Heart left ventricle (tissue), 16 donors: Measurements from ENCODE around the gene KISS1R. TPM values are rescaled to one million over a fixed set of nuclear protein-coding genes. Genes with fewer than 3 reads are reported as not detected.

Source experiments
- ATAC-seq, 4 donors: fragments of 200-7000 bp; cut with Tn5 transposase; one replicate each; pipeline ENCODE4 v1.9.1; 2020 to 2022; ENCODE audit warnings: moderate library complexity in 4 of 4, mild to moderate bottlenecking in 3 of 4, moderate number of reproducible peaks in 1 of 4
- DNase-seq, 5 donors: peaks; one replicate each; pipeline ENCODE4 v3.0.0-alpha.2; 2020
- H3K27ac ChIP-seq, 12 donors: fragments of 200-600 bp; sonication (generic) in 4 of 12; one replicate each; pipeline versions ENCODE4 v1.5.0 to v1.8.0; 2016 to 2022; ENCODE audit warnings: mild to moderate bottlenecking in 2 of 12
- H3K27me3 ChIP-seq, 9 donors: fragments of 200-600 bp; sonication (generic) in 2 of 9; one replicate each; pipeline versions ENCODE4 v1.5.1 to v1.8.0; 2016 to 2022; ENCODE audit warnings: mild to moderate bottlenecking in 3 of 9
- H3K36me3 ChIP-seq, 9 donors: fragments of 200-600 bp; sonication (generic) in 2 of 9; one replicate each; pipeline versions ENCODE4 v1.5.0 to v1.8.0; 2018 to 2022; ENCODE audit warnings: mild to moderate bottlenecking in 2 of 9
- H3K4me1 ChIP-seq, 12 donors: fragments of 200-600 bp; sonication (generic) in 4 of 12; one replicate each; pipeline versions ENCODE4 v1.5.0 to v1.8.0; 2016 to 2022; ENCODE audit warnings: mild to moderate bottlenecking in 3 of 12
- H3K4me3 ChIP-seq, 12 donors: fragments of 200-600 bp; sonication (generic) in 4 of 12; one replicate each; pipeline versions ENCODE4 v1.5.0 to v1.8.0; 2017 to 2022; ENCODE audit warnings: mild to moderate bottlenecking in 9 of 12, moderate library complexity in 4 of 12
- H3K9me3 ChIP-seq, 12 donors: fragments of 200-600 bp; sonication (generic) in 4 of 12; one replicate each; pipeline versions ENCODE4 v1.5.0 to v1.8.0; 2016 to 2022; ENCODE audit warnings: mild to moderate bottlenecking in 1 of 12
- CTCF ChIP-seq, 12 donors: fragments of 200-600 bp; sonication (generic) in 4 of 12; IDR thresholded peaks; one replicate each; pipeline versions ENCODE4 v1.5.0 to v1.8.0; 2018 to 2022; ENCODE audit warnings: antibody characterized with exemption in 12 of 12, mild to moderate bottlenecking in 5 of 12
- POLR2A ChIP-seq, 2 donors: fragments of 450-650 bp; IDR thresholded peaks; one replicate each; pipeline ENCODE4 v1.6.1; 2017; ENCODE audit warnings: antibody characterized with exemption in 2 of 2, mild to moderate bottlenecking in 2 of 2, moderate library complexity in 2 of 2
- WGBS, 4 donors: extraction: QIAGEN DNeasy Blood & Tissue Kit in 2 of 4; methylation state at CpG; one replicate each; pipeline versions ENCODE4 v1.1.5 to v1.1.7; 2013 to 2018; 5-methylcytosine and 5-hydroxymethylcytosine counted together
- intact Hi-C, 10 donors: fragments of 100-400 bp; cut with DNase I; formaldehyde crosslinking; loops; one replicate each; pipeline versions ENCODE4 v1.11.1 to v1.14.2; 2022
- polyA plus RNA-seq, 2 donors: library from polyadenylated mRNA; stranded (reverse); fragments of 200-250 nt; gene quantifications; one replicate each; pipeline ENCODE4 v1.2.3, GENCODE V29; 2013
- total RNA-seq, 9 donors: library from RNA; depleted of rRNA in 2 of 9; stranded (reverse); fragments of >200 nt in 2 of 9; fragmentation: NEBNext Ultra II Directional in 3 of 9; extraction: Animal tissue kit (Norgen Biotek cat#: 25700) in 3 of 9; gene quantifications; one replicate each; pipeline versions ENCODE4 v1.1.0 to v1.2.4, GENCODE V29; 2016 to 2023
- donor health status: ischemic (EF 13 %, LVEDD 7.1; RV severe dilation, severe dysfunction).
- donor health status: healthy with polysubstance abuse.
- donor health status: DM: no; HTN: yes; CAD: no.
- donor health status: DM: no; HTN: no; CAD: no.
- donor health status: ischemic (EF 25% LVEDD 6.9; RV normal size, moderate dysfunction).
- donor health status: ischemic (EF 25% LVEDD 5.7; RV mildly dilated, moderate dysfunction).
- donor health status: healthy.
- donor health status: DM: yes; HTN: yes; CAD: no.
- donor health status: ischemic (EF 35%, LVEDD 5.7; RV mildly dilated, moderate dysfunction).
- donor health status: nonischemic (EF 11% LVEDD 7.7; RV severe dilation, severe dysfunction).
- donor health status: DM: yes; HTN: yes; CAD: no.
- donor health status: PGD.
- donor health status: ischemic (EF 29% LVEDD 5.4; RV normal size, mild dysfunction).
- donor health status: nonischemic (EF 23%, LVEDD 6.1; RV moderate dilation, normal function).

KISS1R gene
- total and polyA plus RNA-seq, 11 donors, result not detected

DNA sequence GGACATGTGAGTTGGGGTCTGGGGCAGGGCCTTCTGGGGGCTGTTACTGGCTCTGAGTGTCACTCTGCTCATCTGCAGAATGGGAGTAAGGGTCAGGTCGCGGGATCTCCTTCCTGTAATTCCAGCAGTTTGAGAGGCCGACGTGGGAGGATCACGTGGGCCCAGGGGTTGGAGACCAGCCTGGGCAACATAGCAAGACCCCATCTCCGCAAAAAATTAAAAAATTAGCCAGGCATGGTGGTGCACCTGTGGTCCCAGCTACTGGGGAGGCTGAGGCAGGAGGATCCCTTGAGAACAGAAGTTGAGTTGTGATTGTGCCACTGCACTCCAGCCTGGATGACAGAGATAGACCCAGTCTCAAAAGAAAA lies 12.7 kb downstream of the KISS1R start:
- Histone ChIP-seq H3K9me3 (no peaks in the 10 kb centered on the region), H3K4me3 (no peak overlapping the region), H3K27ac (no peak overlapping the region), H3K4me1 (peaks cover 4 to 53% (median 37%) of the 10 kb centered on the region in 12 donors), H3K36me3 (peaks cover 0 to 9% (median 0%) of the 10 kb centered on the region in 9 donors), H3K27me3 (no peaks in the 10 kb centered on the region)
- no peak for TF ChIP-seq POLR2A (IDR thresholded peaks at IDR 0.05)
- TF ChIP-seq CTCF (IDR thresholded peaks at IDR 0.05), result no peak
- intact Hi-C loops, result loop anchor here in 2 of 10 donors (10.0 kb wide), 2 partner anchors 255 to 315 kb away; partner anchors contain the start of genes ATP5F1D (in 1 of the 2) and MIDN (in 1 of the 2)
- DNase-seq (no peak), ATAC-seq (no peak)
- WGBS, 4 donors, result 93 to 97% (median 94%) methylated on average over 6 of the region's 6 CpGs

- H3K27ac ChIP-seq, result peak overlapping the region in 8 of 12 donors; percentile 5 to 79 (median 72)
- TF ChIP-seq POLR2A (IDR thresholded peaks at IDR 0.05), result no peak
- TF ChIP-seq CTCF (IDR thresholded peaks at IDR 0.05), result no peak
- WGBS, 4 donors, result 87 to 91% (median 88%) methylated on average over 30 to 32 of the region's 32 CpGs
- H3K27me3 ChIP-seq, result no peaks in the 10 kb centered on the region
- H3K9me3 ChIP-seq, result no peaks in the 10 kb centered on the region
- peak overlapping the region in 3 of 12 donors; percentile 31 to 44 (median 35) for H3K4me3 ChIP-seq
- DNase-seq (no peak), ATAC-seq (no peak)
- peaks cover 4 to 49% (median 38%) of the 10 kb centered on the region in 12 donors for H3K4me1 ChIP-seq
- intact Hi-C loops, result no loop called here
- H3K36me3 ChIP-seq, result peaks cover 0 to 9% (median 0%) of the 10 kb centered on the region in 9 donors
Observed at GRCh38 chr19:931860-932647, 14.9 kb downstream of the KISS1R start.

DNA sequence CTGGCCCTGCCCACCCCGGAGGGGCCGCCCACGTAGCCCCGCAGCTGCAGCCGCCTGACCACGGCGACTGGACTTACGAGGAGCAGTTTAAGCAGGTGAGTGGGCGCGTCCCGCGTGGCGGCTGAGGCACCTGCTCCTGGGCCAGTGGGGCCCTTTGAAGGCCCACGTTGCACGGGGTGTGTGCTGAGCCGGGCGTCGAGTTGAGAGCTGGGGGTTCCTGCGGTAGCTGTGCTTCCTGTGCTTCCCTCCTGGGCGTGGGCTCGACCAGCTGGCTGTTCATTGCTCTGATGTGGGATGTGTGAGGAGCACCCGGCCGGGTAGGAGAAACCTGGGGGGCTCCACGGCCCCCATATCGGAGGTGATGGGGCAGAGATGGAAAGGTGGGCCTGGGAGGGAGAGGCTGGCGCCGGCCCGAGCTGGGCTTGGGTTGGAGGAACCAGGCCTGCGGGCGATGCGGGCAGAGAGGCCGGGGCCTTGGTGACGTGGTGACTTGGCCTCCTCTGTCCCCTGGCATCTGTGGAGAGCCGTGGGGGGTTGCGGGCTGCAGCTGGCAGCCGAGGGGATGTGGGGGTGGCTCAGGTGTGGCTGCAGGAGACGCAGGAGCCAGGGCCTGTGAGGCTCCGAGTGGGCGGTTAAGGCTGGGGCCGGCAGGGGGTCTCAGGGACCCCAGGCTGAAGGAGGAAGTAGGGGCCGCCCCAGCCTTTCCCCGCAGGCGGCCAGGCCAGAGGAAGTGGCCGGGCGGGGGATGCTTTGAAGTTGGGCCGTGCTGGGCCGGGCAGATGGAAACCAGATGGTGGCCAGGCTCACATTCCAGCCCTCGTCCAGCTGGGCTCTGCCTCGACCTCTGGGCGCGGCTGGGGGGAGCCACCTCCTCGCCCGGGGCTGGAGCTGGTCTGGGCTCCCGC lies 15.8 kb downstream of the KISS1R start:
- 33 to 43% (median 35%) methylated on average over 47 to 54 of the region's 54 CpGs for WGBS, 4 donors
- intact Hi-C loops, result no loop called here
- peak overlapping the region in 11 of 12 donors; percentile 5 to 79 (median 68) for H3K27ac ChIP-seq
- peak; percentile 79 to 92 (median 84) for DNase-seq
- ATAC-seq, result peak in 3 of 4 donors; percentile 74 to 83 (median 76)
- peaks cover 4 to 40% (median 31%) of the 10 kb centered on the region in 12 donors for H3K4me1 ChIP-seq
- peaks cover 0 to 9% (median 0%) of the 10 kb centered on the region in 9 donors for H3K36me3 ChIP-seq
- H3K9me3 ChIP-seq, result no peaks in the 10 kb centered on the region
- peak in 1 of 12 donors; percentile 9 for TF ChIP-seq CTCF (IDR thresholded peaks at IDR 0.05)
- TF ChIP-seq POLR2A (IDR thresholded peaks at IDR 0.05), result no peak
- peak overlapping the region in 9 of 12 donors; percentile 12 to 44 (median 31) for H3K4me3 ChIP-seq
- no peaks in the 10 kb centered on the region for H3K27me3 ChIP-seq

GRCh38 chr19:933553-933882 lies 16.4 kb downstream of the KISS1R start:
- WGBS, 4 donors, result 41 to 53% (median 46%) methylated on average over 12 to 14 of the region's 14 CpGs
- no peak for TF ChIP-seq CTCF (IDR thresholded peaks at IDR 0.05)
- no peak for TF ChIP-seq POLR2A (IDR thresholded peaks at IDR 0.05)

More at GRCh38 chr19:933553-933882, 16.4 kb downstream of the KISS1R start:
- Histone ChIP-seq H3K9me3 (no peaks in the 10 kb centered on the region), H3K4me1 (peaks cover 4 to 39% (median 31%) of the 10 kb centered on the region in 12 donors), H3K4me3 (peak overlapping the region in 9 of 12 donors; percentile 12 to 44 (median 31)), H3K27ac (peak overlapping the region in 9 of 12 donors; percentile 5 to 79 (median 68)), H3K27me3 (no peaks in the 10 kb centered on the region), H3K36me3 (peaks cover 0 to 9% (median 0%) of the 10 kb centered on the region in 9 donors)
- intact Hi-C loops, result no loop called here
- ATAC-seq (no peak), DNase-seq (no peak)
